NB4 (cell line): ENCODE measurements around the gene TMEM127.
A peak's percentile ranks its signal among the peaks of the same experiment; 100 is the strongest.

Experiments
- DNase-seq: peaks from one replicate; pipeline ENCODE4 v3.0.0; 2010; ENCODE audit warnings: low read depth
- H3K4me3 ChIP-seq: one replicate; pipeline ENCODE4 v1.5.1; 2011; ENCODE audit warnings: mild to moderate bottlenecking, low read depth, low read length, moderate library complexity
- CTCF ChIP-seq: IDR thresholded peaks from one replicate; pipeline ENCODE4 v1.5.1; 2012; ENCODE audit warnings: low read depth, low read length
- MAX ChIP-seq: IDR thresholded peaks from 2 replicates; pipeline ENCODE4 v1.6.1; 2011; ENCODE audit warnings: low read depth, low read length
- MYC ChIP-seq: IDR thresholded peaks from 2 replicates; pipeline ENCODE4 v1.6.1; 2011; ENCODE audit warnings: low read depth, low read length
- POLR2A ChIP-seq: IDR thresholded peaks from 2 replicates; pipeline ENCODE4 v1.6.1; 2011; ENCODE audit warnings: mild to moderate bottlenecking; ENCODE audit not compliant: insufficient read length; ENCODE audit errors: extremely low read depth

TMEM127 gene

GRCh38 chr2:96213379-96213778, 52.4 kb downstream of the TMEM127 start:
- TF ChIP-seq POLR2A: no peak
- no peak for TF ChIP-seq MYC
- TF ChIP-seq MAX: no peak
- no peak for TF ChIP-seq CTCF
- peak; percentile 35 for DNase-seq

DNA sequence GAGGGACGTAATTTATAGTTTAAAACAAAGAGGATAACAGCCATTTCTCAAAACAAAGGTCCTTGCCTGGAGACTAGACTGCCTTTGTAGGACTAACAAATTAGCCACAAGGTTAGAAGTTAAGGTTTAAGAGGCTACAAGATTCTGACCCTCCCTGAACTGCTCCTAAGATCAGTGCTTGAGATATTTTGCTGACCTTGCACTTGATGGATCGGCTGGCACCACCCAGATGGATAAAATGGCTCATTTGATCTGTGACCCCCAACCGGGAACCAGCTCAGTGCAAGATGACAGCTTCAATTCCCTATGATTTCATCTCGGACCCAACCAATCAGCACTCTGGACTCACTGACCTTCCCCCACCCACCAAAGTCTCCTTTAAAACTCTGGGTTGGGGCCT, 53.5 kb downstream of the TMEM127 start:
- no peak for TF ChIP-seq POLR2A
- TF ChIP-seq MYC: no peak
- no peak for TF ChIP-seq MAX
- no peak for TF ChIP-seq CTCF
- no peak overlapping the region for H3K4me3 ChIP-seq
- no peak for DNase-seq

More at GRCh38 chr2:96213379-96213778, 52.4 kb downstream of the TMEM127 start:
- H3K4me3 ChIP-seq: no peak overlapping the region

GRCh38 chr2:96209729-96210085, 56.1 kb downstream of the TMEM127 start:
- TF ChIP-seq MAX: no peak
- TF ChIP-seq POLR2A: no peak
- TF ChIP-seq CTCF: no peak
- no peak for TF ChIP-seq MYC
- no peak for DNase-seq
- peak overlapping the region; percentile 82 for H3K4me3 ChIP-seq

- peak overlapping the region; percentile 82 for H3K4me3 ChIP-seq
- peak; percentile 25 for DNase-seq
- TF ChIP-seq MYC: no peak
- no peak for TF ChIP-seq MAX
- no peak for TF ChIP-seq CTCF
- no peak for TF ChIP-seq POLR2A
These were observed 56.6 kb downstream of the TMEM127 start for GRCh38 chr2:96209011-96209728.

DNA sequence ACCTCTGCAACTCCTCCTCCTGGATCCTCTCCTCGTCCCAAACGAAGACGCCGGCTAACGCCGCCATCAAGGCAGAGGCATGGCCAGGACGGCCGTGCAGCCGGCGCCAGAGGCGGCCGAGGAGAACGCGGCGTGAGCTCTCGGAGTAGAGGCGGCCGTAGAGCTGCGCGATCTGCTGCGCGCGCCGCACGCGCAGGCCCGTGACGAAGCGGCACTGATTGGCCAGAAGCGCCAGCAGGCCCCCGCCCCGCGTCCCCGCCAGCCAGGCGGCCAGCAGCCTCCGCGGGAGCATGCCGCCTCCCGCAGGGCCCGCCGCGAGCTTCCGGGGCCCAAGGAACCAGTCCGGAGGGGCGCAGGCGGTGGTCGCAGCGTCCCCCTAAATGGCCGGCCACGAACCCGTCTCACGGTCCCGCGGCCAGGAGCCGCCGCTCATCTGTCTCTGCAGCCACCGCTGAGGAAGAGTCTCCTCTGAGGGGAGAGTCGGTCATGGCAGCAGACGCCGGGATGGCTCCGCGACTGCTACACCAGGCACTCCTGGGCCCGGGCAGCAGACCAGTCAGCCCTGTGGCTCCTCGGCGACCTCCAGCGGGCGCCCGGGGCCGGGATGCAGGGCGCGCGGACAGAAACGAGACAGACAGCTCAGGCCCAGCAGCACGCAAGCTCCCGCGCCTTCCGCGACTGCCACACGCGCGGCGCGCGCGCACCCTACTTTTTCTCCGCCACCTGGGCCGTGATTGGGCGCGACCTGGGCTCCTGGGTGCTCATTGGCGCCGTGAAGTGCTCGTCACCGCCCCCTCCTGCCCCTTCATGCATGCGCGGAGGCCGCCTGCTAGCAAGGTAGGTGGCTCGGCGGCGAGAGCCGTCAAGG, 57.4 kb downstream of the TMEM127 start, which contains the start of gene STARD7:
Gene STARD7 (minus strand): TSS at position 685 of the 868 bp plus-strand sequence. CDS start 393 bp downstream, at position 292.
- TF ChIP-seq POLR2A: peak; percentile 92
- no peak for TF ChIP-seq CTCF
- peak; percentile 84 for TF ChIP-seq MAX
- peak; percentile 98 for TF ChIP-seq MYC

More for the DNA sequence above, 57.4 kb downstream of the TMEM127 start, which contains the start of gene STARD7:
- H3K4me3 ChIP-seq: peak within 1 kb of the TSS; percentile 82
- DNase-seq: peak; percentile 100
